Heart left ventricle (tissue), 13 donors: ENCODE results near the gene CC2D2A.

Experiments
- POLR2A ChIP-seq, 2 donors: fragments of 450-650 bp; IDR thresholded peaks; one replicate each; pipeline ENCODE4 v1.6.1; 2017; ENCODE audit warnings: antibody characterized with exemption in 2 of 2, mild to moderate bottlenecking in 2 of 2, moderate library complexity in 2 of 2
- TF ChIP-seq, protein P1 (sequence below), 12 donors: fragments of 200-600 bp; sonication (generic) in 4 of 12; IDR thresholded peaks; one replicate each; pipeline versions ENCODE4 v1.5.0 to v1.8.0; 2018 to 2022; ENCODE audit warnings: antibody characterized with exemption in 12 of 12, mild to moderate bottlenecking in 5 of 12
- donor health status: ischemic (EF 13 %, LVEDD 7.1; RV severe dilation, severe dysfunction).
- donor health status: DM: no; HTN: yes; CAD: no.
- donor health status: DM: no; HTN: no; CAD: no.
- donor health status: ischemic (EF 25% LVEDD 6.9; RV normal size, moderate dysfunction).
- donor health status: ischemic (EF 25% LVEDD 5.7; RV mildly dilated, moderate dysfunction).
- donor health status: ischemic (EF 35%, LVEDD 5.7; RV mildly dilated, moderate dysfunction).
- donor health status: nonischemic (EF 11% LVEDD 7.7; RV severe dilation, severe dysfunction).
- donor health status: DM: yes; HTN: yes; CAD: no.
- donor health status: PGD.
- donor health status: ischemic (EF 29% LVEDD 5.4; RV normal size, mild dysfunction).
- donor health status: nonischemic (EF 23%, LVEDD 6.1; RV moderate dilation, normal function).

DNA sequence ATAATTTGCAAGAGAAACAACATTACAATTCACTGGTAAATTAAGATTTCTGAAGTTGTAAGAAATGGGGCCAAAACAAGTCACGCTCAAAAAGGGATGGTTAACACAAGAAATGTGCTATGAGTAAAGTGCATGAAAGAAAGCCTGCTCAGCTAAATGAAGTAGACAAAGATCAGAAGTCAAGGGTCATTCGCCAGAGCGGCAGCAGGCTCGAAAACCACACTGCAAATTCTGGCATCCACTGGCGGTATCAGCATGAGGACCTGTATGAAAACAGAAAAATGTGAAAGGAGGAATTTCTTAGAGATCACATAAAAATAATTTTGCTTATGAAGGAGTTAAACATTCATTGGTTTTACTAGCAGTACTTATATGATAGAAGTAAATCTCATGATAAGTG, 135.9 kb downstream of the CC2D2A start:
- no peak for TF ChIP-seq POLR2A (IDR thresholded peaks at IDR 0.05)
- TF ChIP-seq, protein P1, sequence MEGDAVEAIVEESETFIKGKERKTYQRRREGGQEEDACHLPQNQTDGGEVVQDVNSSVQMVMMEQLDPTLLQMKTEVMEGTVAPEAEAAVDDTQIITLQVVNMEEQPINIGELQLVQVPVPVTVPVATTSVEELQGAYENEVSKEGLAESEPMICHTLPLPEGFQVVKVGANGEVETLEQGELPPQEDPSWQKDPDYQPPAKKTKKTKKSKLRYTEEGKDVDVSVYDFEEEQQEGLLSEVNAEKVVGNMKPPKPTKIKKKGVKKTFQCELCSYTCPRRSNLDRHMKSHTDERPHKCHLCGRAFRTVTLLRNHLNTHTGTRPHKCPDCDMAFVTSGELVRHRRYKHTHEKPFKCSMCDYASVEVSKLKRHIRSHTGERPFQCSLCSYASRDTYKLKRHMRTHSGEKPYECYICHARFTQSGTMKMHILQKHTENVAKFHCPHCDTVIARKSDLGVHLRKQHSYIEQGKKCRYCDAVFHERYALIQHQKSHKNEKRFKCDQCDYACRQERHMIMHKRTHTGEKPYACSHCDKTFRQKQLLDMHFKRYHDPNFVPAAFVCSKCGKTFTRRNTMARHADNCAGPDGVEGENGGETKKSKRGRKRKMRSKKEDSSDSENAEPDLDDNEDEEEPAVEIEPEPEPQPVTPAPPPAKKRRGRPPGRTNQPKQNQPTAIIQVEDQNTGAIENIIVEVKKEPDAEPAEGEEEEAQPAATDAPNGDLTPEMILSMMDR (IDR thresholded peaks at IDR 0.05): no peak
